Ureter (tissue), 1 donor: ENCODE data around the gene KLHDC4. TPM values are rescaled to one million over a fixed set of nuclear protein-coding genes. Genes with fewer than 3 reads are reported as not detected.
"Not testable (repeated sequence)": the region's sequence is repeated elsewhere in the genome, so short reads cannot be mapped to it uniquely, and the experiment has no call there.

Source experiments
- DNase-seq: peaks from one replicate; pipeline ENCODE4 v3.0.0-alpha.2; 2020; ENCODE audit warnings: low spot score
- total RNA-seq: library from RNA; stranded (reverse); gene quantifications from one replicate; pipeline ENCODE4 v1.2.4, GENCODE V29; 2023
- donor health status: DM: yes; HTN: yes; CAD: no.

KLHDC4 gene
- total RNA-seq, 1 donor from 2014 or later = 63.2 TPM

DNA sequence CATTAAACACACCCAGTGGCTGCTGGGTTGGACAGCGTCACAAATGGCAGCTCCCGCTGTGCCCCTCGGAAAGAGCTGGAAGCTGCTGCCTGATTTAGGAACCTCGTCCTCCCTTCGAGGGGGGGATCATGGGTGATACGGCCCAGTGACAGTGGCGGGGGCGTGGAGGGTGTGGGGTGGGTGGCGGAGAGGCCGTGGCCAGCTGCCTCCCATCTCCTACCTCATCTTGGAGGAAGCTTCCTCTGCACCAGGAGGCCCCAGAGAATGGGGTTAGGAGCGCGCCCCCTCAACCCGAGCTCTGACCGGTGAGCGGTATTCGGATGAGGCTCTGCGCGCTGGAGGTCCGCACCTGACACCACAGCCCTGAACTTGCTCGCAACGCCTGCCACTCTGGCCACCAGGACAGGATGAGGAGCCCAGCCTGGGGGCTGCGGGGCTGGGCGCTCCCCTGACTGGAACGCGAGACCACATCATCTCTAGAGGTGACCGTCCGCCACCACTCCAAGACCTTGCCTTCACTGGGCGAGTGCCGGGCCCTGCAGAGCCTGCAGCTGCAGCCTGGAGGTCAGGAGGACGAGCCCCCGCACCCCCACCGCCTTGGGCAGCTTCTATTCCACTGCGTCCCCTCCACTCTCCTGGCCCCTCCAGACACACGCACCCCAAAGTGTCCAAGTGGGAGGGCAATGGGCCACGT is 80.9 kb downstream of the KLHDC4 start:
- no peak for DNase-seq

DNA sequence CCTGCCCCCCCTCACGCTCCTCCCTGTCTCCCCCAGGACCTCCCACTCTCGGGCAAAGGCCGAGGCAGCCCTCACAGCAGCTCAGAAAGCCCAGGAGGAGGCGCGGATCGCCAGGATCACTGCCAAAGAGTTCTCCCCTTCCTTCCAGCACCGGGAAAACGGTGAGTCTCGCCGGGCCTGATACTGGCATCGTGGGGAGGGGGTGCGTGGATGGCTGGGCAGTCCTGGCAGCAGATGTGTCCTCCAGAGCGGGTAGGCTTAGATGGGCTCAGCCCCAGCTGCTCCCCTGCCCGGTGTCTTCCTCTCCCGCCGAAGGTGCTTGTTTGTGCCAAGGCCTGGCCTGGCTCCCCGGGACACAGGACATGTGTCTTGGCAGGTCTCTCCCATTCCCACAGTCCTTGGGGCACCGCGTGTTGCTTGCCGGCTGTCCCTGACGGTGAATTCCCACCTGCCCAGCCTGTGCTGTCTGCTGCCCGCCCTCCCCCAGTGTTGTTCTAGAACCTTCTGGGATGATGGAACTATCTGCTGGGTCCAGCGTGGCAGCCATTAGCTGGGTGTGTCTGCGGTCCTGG is 81.6 kb downstream of the KLHDC4 start:
- DNase-seq = no peak

DNA sequence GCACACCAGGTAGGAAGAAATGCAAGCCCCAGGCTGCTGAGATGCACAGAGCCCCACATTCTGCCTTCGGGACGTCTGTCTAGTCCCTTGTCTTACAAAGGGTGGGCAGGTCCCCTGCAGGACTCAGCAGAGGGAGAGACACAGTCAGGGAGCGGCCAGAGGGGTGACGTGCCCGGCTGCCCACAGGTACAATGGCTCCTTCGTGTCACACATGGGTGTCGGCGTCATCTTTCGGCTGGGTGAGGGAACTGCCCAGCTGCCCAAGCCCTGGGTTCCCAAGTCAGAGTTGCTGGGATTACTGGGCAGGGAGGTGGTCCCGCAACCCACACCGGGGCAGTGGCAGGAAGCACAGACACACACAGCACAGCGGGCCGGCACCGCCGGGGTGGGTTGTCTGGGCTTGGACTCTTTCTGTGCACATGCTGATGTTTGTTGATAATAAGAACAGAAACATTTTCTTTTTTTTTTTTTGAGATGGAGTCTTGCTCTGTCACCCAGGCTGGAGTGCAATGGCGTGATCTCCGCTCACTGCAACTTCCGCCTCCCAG is 82.9 kb downstream of the KLHDC4 start:
- DNase-seq = no peak

DNA sequence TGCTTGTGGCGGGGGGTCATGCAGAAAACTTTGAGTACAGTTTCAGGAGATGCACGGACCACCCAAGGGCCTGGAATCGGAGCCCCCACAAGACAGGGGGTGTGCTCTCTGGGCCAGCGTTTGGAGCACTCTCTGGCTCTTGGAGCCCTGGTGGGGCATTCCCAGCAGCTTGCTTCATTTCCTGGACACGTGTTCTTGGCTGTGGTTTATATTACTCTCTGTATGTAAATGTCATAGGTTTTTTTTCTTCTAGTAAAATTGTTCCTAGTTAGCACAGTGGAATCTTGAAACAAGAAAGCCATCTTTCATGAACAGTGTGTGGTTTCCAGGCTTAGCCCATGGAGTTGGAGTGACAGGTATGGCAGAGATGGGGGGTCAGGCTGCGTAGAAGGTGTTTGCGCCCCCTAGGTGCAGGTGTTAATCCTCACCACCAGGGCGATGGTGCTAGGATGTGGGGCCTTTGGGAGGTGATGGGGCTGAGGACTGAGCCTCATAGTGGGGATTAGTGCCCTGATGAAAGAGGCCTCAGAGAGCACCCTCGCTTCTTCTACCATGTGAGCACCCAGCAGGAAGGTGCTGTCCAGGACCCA is 83.7 kb downstream of the KLHDC4 start:
- DNase-seq = no peak

DNA sequence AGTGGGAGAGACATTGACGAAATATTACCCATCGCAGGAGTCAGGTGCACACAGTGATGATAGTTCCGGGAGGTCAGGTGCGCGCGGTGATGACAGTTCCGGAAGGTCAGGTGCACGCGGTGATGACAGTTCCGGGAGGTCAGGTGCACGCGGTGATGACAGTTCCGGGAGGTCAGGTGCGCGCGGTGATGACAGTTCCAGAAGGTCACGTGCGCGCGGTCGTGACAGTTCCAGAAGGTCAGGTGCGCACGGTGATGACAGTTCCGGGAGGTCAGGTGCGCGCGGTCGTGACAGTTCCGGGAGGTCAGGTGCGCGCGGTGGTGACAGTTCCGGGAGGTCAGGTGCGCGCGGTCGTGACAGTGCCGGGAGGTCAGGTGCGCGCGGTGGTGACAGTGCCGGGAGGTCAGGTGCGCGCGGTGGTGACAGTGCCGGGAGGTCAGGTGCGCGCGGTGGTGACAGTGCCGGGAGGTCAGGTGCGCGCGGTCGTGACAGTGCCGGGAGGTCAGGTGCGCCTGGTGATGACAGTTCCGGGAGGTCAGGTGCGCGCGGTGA is 84.7 kb downstream of the KLHDC4 start:
- not testable (repeated sequence) for DNase-seq

DNA sequence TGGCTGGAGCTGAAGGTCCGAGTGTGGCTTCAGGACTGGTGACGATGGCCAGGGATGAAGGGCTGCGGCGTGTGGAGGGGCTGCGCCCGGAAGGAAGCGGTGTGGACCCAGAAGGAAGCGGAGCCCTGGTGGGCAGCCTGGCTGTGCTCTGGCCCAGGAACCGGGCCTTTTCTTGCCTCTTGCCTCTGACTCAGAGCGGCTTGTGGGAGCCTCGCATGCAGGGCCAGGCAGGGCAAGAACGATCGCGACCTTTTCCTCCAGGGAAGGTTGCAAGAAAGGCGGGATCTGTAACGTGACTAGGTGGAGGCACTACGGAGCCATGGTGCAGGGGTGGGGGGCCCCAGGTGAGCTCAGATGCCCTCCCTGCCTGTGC is 85.5 kb downstream of the KLHDC4 start:
- no peak for DNase-seq

DNA sequence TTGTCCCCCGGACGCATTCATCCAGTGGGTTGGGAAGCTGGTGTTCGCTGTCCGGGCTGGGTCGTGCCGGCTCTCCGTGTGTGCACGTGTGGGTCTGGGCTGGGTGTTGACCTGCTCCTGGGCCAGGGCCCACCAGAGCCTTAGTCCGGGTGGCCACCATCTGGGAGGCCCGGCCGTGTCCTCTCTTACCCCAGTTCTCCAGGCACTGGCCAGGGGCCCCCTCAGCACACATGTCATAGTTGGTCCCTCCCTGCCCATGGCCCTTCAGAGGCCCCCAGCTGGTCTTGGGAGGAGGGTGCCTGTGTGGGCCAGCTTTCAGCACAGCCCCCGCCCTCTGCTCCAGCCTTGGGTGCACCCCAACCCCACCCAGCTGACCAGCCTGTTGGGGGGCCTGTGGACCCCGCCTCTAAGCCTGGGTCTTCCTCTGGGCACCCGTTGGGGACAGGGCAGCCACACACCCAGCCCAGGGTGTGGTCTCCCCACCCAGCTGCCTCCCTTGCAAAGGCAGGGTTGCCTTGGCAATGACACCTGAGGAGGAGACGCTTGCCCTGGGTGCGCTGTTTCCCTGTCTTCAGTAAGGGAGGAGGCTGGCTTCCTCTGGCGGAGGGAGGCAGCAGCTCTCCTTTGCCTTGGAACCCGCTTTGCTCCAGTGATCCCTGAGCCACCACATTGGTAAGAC is 86.1 kb downstream of the KLHDC4 start:
- DNase-seq = no peak

DNA sequence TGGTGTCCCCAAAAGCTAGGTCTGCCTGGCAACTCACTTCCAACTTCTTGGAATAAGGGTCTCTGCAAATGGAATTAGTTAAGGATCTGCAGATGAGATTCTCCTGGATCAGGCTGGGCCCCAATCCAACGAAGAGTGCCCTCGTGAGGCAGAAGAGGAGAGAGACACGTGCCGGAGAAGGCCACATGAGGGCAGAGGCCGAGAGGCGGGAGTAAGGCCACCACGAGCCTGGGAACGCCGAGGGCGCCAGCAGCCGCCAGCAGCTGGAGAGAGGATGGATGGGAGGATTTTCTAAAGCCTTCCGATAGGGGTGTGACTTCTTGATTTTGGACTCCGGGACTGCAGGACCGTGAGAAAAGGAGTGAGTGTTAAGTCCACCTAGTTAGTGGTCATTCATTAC is 87.2 kb downstream of the KLHDC4 start:
- DNase-seq = no peak

DNA sequence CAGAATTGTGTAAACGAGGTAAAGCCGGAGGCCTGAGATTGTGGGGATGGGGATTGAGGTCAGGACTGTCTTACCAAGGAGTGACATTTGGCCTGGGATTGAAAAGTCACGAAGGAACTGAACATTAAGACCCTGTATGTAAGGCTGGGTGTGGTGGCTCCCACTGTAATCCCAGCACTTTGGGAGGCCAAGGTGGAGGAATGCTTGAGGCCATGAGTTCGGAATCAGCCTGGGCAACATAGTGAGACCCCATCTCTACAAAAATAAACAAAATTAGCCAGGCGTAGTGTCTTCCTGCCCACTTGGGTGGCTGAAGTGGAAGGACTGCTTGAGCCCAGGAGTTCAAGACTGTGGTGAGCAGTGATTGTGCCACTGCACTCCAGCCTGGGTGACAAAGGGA is 88.0 kb downstream of the KLHDC4 start:
- no peak for DNase-seq

DNA sequence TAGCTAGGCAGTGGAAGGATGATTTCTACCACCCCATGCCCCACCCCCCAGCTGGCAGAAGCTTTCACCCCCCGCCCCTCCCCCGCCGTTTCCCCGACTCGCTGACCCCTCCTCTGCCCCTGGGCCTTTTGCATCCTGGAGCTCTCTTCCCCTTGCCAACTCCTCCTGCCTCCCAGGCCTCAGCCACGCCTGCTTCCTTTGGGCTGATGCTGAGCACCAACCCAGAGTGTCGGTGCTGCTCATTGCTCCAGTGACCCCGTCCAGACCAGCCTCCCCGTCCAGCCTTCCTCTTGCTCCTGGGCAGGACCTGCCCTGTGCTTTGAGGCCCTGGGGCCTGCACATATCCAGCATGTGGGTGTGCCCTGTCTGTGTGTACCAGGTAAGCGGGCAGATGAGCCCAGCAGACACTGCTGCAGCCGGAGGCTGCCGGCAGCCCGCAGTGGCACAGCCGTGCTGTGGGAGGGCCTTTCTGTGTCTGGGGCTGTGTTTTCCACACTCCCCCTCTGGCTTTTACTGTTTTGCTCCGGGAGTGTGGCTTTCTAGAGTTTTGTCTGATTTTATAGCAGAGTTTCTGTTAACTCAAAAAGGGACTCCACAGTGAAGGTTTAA is 90.6 kb downstream of the KLHDC4 start:
- DNase-seq = no peak

DNA sequence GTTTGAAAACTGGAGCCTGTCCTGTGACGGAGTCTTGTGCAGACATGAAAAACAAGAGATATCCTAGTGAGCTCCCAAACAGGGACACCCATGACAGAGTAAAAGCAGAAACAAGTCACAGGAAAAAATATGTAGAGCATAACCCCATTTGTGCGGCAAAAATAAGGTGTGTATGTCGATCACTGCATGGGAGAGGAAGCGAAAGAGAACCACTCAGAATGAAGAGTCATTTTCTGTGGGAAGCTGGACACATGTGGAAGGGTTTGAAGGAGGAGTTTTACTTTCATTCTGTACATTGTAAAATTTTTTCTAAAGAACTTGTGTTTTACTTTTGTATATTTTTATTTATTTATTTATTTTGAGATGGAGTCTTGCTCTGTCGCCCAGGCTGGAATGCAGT is 91.4 kb downstream of the KLHDC4 start:
- DNase-seq = no peak

DNA sequence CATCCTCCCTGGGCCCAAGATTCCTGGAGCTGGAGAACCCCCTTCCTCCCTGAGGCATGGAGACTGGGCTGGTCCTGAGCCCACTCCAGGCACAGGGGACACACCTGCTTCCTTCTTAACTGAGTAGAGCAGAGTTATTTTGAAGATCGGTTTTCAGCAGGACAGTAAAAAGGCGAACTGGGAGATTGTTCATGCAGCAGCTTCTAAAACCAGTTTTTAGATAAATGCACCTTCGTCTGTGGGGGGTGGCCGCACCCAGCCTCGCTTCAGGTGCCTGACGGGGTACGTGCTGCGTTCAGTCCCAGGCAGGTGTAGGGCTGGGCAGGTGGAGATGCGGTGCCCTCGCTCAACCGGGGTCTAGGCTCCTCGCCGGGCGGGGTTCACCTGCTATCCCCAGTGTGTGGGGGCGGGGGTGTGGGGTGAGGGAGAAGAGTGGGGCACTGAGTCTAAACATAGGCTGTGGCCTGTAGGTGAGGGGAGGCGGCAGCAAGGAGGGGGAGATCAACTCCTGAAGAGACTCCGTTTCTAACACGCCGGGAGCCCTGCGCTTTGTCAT is 94.0 kb downstream of the KLHDC4 start:
- no peak for DNase-seq

DNA sequence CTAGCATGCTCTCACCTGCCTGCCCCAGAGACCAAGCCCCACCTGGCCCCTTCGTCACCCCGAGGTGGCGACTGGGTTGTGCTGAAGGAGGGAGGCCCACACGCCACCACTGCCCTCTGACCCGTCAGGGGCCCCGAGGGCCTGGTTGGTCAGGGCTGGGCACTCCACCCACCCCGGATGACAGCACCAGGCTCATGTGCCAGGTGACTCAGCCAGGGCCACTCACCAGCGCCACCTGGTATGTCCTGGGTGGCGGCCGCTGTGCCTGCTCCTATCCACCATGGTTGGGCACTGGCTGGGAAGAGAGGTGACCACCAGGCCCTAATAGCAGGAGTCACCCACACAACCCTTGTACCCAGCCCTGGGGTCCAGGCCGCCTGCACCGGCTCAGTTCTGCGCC is 94.6 kb downstream of the KLHDC4 start:
- DNase-seq = no peak

DNA sequence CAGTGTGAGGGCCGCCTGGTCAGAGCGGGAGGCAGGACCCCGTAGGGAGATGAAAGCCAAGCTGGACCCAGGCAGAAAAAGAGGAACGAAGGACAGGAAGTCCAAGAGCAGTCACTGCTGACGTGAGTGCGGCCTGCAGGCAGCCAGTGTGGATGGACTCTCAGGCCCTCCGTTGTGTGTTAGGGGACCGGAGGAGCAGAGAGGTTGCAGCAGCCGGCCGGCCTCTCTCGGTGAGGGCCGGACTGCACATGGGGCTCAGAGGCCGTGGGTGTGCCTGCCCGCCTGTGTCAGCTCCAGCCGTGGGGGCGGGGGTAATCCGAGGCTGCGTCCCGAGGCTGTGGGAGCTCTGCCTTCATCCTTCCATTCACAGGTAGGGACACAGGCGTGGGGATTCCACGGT is 96.1 kb downstream of the KLHDC4 start:
- no peak for DNase-seq

DNA sequence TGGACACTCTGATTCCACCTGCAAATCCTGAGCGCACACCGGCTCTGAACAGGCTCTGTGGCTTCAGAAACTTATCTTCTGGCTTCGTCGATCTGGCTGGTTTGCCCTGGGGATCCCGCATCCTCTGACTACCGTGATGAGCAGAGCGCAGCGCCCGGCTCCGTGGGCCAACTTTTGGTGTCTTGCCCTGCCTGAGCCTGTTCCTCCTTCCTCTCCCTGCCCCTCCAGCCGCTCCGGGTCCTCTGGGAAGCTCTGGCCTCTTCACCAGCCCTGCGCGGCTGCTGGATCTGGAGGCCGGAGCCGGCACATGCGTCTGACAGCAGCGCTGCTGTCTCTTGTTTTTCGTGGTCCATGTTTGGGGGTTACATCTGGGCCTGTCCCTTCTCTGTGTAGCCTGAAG is 97.8 kb downstream of the KLHDC4 start:
- no peak for DNase-seq

DNA sequence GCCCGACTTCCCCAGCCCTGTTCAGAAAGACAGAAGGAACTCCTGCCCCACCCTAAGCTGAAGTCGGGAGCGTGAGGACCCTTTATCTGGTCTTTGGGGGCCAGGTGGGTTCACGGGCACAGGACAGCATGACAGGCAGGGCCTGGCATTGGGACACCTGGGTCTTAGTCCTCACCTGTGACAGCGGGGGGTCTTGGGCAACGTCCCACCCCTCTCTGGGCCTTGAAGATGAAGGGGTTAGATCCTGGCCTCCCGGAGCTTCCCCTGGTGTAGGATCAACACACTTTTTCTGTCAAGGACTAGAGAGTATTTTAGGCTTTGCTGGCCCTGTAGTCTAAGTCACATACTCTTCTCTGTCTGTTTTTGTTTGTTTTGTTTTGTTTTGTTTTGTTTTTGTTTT is 98.3 kb downstream of the KLHDC4 start:
- DNase-seq = no peak

DNA sequence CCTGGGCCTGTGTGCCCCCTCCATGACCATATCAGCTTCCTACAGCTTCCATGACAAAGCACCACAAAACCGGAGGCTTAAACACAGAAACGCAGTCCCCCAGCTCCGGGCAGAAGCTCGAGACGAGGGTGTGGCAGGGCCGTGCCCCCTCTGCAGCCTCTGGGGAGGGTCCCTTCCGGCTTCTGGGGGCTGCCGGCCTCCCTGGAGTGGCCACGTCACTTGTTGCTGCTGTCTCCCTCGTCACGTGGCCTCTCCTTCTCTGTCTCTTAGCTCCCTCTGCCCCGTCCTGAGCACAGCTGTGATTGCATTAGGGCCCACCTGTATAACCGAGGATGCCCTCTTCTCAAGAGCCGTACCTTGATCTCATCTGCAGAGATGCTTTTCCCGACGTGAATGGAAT is 98.9 kb downstream of the KLHDC4 start:
- DNase-seq = no peak

DNA sequence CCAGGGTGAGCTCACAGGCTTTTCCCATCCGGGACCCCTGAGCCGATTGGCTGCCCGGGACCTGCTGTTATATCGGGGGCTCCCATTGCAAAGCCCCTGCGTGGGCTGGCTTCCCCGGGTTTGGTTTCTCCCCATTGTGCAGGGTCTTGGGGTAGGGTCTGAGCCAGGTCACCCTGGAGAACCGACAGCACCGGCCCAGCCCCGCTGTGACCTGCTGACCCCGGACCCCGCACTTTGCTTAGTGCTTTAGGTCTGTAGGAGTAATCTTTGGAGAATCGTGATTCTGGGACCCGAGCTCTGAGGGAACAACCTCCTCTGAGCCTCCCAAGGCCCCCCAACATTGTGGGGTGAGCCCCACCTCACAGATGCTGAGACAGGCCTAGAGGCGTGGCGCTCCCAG is 100.6 kb downstream of the KLHDC4 start:
- DNase-seq = no peak

DNA sequence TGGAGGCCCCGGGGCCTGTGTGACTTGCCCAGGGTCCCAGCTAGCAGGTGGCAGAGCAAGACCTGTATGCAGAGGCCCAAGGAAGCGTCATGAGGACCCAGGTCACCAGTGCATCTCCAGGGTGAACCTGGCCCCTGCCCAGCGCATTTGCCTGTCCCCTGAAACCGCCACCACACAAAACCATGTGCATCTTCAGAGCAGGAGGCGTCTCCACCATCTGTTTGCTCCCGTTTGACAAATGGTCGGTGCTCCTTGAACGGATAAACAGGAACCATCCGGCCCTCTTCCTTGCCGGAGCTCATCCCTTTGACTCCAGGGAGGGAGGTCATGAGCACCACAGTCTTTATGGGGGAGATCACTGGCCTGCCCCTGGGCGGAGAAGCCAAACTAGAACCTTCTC is 101.0 kb downstream of the KLHDC4 start:
- DNase-seq = no peak

DNA sequence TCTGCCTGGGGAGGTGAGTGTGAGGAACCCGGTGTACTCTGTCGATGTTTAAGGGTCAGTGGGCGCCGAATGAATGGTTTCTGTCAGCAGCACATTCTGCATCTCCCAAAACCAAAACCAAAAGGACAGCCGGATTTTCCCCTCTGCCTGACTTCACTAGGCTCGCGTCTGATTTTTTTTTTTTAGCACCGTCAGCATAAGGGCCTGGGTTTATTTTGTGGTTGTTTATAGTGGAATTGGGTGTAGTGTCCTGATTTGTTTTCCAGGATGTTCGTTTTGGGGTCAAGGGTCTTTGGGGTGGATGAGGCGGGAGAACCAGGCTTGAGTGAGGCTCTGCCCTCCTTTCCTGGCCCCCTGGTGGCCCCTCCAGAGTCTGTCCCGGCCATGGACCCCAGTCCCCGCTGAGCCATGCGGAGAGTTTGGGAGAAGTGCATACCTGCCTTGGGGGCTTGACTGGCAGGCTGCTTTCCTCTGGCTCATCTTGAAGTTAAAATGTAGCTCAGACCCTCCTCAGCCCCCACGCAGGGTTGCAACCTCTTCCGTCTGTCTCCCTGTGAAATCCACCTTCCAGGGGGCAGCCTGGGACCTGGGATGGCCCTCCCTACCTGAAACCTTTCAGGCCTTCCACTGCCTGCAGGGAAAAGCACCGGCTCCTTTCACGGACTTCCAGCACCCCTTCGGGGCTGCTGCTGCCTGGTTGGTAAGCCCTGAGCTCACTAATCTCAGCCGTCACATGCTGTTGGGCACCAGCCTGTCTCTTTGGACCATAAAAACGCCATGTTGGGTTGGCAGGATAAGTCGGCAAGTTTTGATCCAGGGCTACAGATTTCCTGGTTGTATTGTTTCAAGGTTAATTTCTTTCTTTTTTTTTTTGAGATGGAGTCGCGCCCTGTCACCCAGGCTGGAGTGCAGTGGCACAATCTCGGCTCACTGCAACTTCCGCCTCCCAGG is 103.3 kb downstream of the KLHDC4 start:
- no peak for DNase-seq

DNA sequence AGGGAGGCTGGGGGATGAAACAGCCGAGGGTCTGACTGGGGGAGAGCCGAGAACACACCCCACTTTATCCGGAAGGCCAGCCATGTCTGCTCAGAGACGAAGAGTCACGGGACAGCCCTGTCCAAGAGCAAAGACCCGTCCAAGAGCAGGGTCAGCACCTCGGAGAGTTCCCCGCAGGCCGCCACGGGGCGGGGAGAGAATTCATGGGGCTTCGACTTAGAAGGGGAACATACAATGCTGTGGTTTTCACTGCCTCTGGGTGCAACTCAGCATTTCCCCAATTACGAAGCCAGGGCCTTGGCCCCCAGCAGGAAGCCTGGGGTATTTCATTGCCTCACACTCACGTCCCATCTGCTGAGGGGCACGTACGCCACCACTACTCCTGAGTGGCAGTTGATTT is 104.2 kb downstream of the KLHDC4 start:
- DNase-seq = no peak
